ENCODE results near the gene TEPSIN. TPM values are rescaled to one million over a fixed set of nuclear protein-coding genes. Genes with fewer than 3 reads are reported as not detected.
A peak's percentile ranks its signal among the peaks of the same experiment; 100 is the strongest.

The TEPSIN gene, protein sequence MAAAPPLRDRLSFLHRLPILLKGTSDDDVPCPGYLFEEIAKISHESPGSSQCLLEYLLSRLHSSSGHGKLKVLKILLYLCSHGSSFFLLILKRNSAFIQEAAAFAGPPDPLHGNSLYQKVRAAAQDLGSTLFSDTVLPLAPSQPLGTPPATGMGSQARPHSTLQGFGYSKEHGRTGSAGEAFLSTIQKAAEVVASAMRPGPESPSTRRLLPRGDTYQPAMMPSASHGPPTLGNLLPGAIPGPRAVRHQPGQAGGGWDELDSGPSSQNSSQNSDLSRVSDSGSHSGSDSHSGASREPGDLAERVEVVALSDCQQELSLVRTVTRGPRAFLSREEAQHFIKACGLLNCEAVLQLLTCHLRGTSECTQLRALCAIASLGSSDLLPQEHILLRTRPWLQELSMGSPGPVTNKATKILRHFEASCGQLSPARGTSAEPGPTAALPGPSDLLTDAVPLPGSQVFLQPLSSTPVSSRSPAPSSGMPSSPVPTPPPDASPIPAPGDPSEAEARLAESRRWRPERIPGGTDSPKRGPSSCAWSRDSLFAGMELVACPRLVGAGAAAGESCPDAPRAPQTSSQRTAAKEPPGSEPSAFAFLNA
- total RNA-seq (2014; rRNA removed; shearing (Covaris generic)): 14.4 and 18.1 TPM in 2 replicates

DNA sequence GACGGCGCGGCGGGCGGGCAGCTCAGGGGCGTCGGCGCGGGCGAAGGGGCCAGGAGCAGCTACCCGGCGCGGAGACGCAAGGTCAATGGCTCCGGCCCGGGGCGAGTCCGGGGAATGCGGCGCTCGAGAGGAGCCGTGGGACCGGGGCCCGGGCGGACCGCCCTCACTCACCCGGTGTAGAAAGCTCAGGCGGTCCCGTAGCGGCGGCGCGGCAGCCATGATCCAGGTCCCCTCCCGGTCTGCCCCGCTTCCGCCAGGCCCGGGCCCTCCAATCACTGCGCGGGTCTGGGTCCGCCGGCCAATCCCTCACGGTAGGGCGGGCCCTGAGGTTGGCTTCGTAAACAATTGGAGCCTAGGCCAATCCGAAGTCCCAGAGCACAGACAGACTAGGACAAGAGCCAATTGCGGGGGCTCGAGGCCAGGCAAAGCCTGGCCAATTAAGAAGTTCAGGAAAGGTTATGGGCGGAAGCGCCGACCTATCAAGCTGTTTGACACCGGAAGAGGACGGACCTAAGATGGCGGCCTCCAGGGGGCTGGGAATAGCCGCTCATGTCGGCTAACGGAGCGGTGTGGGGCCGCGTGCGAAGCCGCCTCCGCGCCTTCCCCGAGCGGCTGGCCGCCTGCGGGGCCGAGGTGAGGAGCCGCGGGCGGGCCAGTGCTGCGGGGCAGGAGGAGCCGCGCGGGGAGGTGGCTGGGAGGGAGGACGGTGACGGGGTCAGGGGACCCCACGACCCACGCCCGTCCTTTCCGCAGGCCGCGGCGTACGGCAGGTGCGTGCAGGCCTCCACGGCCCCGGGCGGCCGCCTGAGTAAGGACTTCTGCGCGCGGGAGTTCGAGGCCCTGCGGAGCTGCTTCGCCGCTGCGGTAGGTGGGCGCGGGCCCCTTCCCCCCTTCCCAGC is at the start of gene TEPSIN, which contains the start of gene NDUFAF8:
Gene TEPSIN (minus strand): TSS at position 241 of the 899 bp plus-strand sequence. CDS start 22 bp downstream, at position 219.
Gene NDUFAF8 (plus strand): TSS at position 504 of the 899 bp plus-strand sequence. CDS start 46 bp downstream, at position 550.
- in situ Hi-C loops (cut with HindIII; ENCODE audit: low sequenced_read_pairs): no loop called here
- DNase-seq (ENCODE audit: low spot score): peak; percentile 100

GRCh38 chr17:81287741-81288430 is 49.0 kb upstream of the TEPSIN start:
- in situ Hi-C loops (cut with HindIII; ENCODE audit: low sequenced_read_pairs): no loop called here
- no peak for DNase-seq (ENCODE audit: low spot score)

DNA sequence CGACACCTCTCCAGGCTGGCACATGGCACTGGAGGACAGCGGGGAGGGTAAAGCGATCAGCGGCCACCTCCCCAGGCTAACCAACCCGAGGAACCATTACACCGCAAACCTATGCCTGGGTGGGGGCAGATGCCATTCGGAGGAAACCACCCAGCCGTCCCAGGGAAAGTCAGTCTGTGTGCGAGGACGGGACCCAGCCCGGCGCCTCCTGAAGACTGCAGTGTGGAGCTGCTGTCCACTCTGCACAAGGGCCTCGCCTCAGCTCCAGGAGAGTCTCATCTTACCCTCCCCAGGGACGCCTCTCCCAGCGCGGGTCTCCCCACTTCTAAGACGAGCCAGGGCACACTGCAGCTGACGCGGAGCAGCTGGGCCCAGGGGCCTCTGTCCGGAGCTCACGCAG is 48.3 kb upstream of the TEPSIN start:
- in situ Hi-C loops (cut with HindIII; ENCODE audit: low sequenced_read_pairs): no loop called here
- no peak for DNase-seq (ENCODE audit: low spot score)

DNA sequence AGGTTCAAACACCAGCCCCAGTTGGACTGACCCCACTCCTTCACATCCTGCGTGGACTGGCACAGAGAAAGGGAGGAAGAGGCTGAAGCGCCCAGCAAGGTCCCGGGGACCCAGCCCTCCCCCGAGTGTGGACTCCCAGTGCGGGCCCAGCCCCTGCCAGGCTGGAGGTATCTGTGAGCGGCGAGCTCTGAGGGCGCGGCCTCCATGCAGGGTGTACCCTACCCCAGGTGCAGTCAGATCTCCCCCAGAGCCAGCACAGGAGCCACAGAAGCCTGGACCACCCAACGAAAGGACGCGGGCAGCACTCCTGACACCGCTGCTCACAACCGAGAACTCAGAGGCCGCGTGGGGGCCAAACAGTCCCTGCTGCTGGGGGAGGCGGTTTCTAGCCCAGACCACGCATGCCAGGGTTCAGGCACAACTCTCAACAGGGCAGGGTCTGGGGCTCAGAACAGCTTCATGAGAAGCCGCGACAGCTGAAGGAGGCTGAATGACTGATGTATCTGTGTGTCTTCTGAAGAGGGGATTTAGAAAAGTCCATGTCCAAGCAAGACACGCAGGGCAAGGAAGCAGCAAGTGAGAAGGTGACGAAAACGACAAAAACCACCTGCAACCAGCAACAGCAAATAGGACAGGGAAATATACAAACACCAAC is 47.8 kb upstream of the TEPSIN start:
- in situ Hi-C loops (cut with HindIII; ENCODE audit: low sequenced_read_pairs): no loop called here
- DNase-seq (ENCODE audit: low spot score): no peak

DNA sequence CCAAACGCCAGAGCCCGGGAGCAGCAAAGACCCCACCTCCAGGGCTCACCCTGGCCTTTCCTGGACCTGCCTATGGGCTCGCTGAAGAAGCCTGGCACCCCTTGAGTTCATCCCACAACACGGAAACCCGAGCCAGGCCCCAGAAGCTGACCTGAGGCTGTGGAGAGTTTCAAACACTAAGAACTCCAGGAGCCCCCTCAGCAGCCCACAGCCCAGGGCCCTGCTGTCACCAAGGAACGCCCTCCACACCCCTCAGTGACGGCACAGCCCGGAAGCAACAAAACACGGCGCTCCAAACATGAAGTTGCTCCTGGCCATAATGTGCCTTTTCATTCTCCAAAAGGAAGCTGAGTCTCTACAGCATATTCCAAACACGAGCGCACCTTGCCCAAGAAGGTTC is 47.0 kb upstream of the TEPSIN start:
- DNase-seq (ENCODE audit: low spot score): no peak
- in situ Hi-C loops (cut with HindIII; ENCODE audit: low sequenced_read_pairs): no loop called here

DNA sequence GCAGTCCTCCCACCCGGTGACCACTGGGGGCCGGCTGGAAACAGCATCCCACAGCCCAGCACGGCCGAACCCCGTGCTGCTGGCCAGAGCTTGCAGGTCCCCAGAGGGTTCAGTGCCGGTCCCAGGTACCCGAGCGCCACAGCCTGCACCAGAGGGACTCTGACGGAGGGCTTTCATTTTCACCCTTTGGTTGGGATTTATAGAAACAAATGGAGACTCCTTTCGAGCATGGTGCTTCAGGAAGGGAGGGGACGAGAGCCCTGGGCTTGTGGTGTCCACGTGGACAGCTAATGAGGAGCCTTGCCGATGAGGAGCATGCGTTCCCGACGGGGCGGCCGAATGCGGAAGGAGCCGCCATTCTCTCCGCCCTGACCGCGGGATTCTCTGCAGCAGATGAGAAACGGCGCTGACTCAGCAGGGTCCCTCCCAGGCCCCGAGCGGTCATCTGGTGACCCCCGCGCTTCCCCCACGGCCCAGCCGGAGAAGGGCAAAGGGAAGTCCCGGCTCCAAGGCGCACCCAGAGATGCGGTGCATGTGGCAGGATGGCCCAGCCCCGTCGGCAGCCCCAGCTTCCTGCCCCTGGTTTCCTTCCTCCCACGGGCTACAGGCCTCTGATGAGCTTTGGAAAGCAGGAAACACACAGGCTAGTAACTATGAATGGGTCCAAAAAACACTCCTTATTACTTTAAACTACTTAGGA is 46.5 kb upstream of the TEPSIN start:
- in situ Hi-C loops (cut with HindIII; ENCODE audit: low sequenced_read_pairs): no loop called here
- DNase-seq (ENCODE audit: low spot score): no peak

- no peak for DNase-seq (ENCODE audit: low spot score)
- in situ Hi-C loops (cut with HindIII; ENCODE audit: low sequenced_read_pairs): no loop called here
Observed at GRCh38 chr17:81282876-81283275, 44.0 kb upstream of the TEPSIN start.

DNA sequence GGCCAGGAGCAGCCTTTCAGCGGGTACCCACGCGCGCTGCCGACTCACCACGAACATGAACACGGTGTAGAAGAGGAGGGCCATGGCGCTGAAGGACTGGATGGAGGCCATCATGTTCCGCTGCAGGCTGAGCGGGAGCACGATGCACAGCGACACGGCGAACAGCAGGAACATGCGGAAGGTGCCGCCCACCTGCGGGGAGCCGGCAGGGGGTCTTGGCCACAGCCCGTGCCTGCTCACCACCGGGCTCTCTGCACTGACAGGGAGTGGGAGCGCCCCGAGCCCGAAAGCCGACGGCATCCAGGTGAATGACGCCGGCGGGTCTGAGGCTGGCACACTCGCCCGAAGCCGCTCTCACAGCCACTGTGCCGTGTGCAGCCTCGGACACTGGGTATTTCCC is 43.3 kb upstream of the TEPSIN start:
- in situ Hi-C loops (cut with HindIII; ENCODE audit: low sequenced_read_pairs): no loop called here
- DNase-seq (ENCODE audit: low spot score): no peak

DNA sequence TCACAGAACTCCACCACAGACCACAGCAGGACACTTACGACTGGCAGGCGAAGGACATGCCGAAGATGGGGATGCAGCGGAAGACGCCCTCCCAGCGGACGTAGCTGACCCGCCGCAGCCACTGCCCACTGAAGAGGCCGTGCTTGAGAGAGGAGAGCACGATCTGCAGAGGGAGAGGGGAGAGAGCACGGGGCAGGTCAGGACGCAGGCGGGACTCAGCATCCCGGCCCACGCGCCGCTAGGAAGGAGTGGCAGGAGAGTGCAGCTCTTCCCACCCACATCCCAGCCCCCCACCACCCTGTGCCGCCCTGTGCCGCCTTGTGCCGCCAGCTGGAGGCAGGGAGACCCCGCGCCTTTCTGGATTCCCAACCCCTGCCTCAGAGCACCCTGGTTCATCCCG is 41.7 kb upstream of the TEPSIN start:
- in situ Hi-C loops (cut with HindIII; ENCODE audit: low sequenced_read_pairs): no loop called here
- DNase-seq (ENCODE audit: low spot score): no peak

GRCh38 chr17:81279278-81280275 is 40.7 kb upstream of the TEPSIN start:
- no peak for DNase-seq (ENCODE audit: low spot score)
- in situ Hi-C loops (cut with HindIII; ENCODE audit: low sequenced_read_pairs): no loop called here

- no peak for DNase-seq (ENCODE audit: low spot score)
- in situ Hi-C loops (cut with HindIII; ENCODE audit: low sequenced_read_pairs): no loop called here
Observed at GRCh38 chr17:81278831-81279230, 40.0 kb upstream of the TEPSIN start.

GRCh38 chr17:81277946-81278693 is 39.3 kb upstream of the TEPSIN start:
- in situ Hi-C loops (cut with HindIII; ENCODE audit: low sequenced_read_pairs): no loop called here
- DNase-seq (ENCODE audit: low spot score): no peak

GRCh38 chr17:81277421-81277820 is 38.6 kb upstream of the TEPSIN start:
- peak; percentile 57 for DNase-seq (ENCODE audit: low spot score)
- in situ Hi-C loops (cut with HindIII; ENCODE audit: low sequenced_read_pairs): no loop called here

GRCh38 chr17:81276781-81277180 is 37.9 kb upstream of the TEPSIN start:
- in situ Hi-C loops (cut with HindIII; ENCODE audit: low sequenced_read_pairs): no loop called here
- DNase-seq (ENCODE audit: low spot score): no peak

- in situ Hi-C loops (cut with HindIII; ENCODE audit: low sequenced_read_pairs): no loop called here
Observed at GRCh38 chr17:81274471-81274855, 35.6 kb upstream of the TEPSIN start.

DNA sequence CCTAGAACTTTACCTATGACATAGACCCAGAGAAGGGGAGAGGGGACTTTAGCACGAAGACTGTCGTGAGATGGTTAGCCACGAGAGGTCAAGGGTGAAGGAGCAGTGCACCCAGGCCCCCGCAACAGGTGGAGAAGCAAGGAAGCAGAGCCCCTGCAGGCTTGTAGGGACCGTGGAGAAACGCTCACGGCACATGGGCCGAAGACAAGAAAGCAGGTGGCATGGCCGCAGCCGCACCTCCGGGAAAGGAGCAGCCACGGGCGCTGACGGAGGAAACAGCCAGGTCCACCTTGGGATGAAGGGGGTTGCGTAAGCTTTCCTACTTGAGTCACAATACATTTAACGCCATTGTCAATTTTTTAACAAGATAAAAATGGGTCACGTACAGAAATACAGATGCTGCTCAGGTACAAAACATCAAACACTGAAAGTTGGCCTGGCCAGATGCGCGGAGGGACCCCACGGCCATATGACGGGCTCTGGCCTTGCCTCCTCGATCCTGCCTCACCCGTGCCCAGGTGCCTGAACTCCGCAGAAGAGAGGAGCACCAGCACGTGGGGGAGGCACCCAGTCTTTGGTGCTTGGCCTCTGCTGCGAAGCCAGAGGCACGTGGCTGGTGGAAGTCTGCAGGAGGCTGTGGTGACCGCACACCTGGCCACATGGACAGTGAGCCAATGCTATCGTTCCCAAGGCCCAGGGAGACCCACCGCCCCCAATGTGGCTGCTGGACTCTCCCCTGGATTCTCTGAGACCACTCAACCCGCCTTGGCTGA is 35.0 kb upstream of the TEPSIN start:
- in situ Hi-C loops (cut with HindIII; ENCODE audit: low sequenced_read_pairs): no loop called here
- DNase-seq (ENCODE audit: low spot score): no peak

More at GRCh38 chr17:81274471-81274855, 35.6 kb upstream of the TEPSIN start:
- DNase-seq (ENCODE audit: low spot score): no peak
